Islet of Langerhans (tissue), 1 donor: ENCODE data around the gene SYNGR4.
"Not testable (repeated sequence)": the region's sequence is repeated elsewhere in the genome, so short reads cannot be mapped to it uniquely, and the experiment has no call there.

ENCODE experiments used
- FAIRE-seq: peaks from one replicate; lab custom pipeline; 2011; peaks lifted over from hg19 to GRCh38; lab: Jason Lieb, UNC

SYNGR4 gene

DNA sequence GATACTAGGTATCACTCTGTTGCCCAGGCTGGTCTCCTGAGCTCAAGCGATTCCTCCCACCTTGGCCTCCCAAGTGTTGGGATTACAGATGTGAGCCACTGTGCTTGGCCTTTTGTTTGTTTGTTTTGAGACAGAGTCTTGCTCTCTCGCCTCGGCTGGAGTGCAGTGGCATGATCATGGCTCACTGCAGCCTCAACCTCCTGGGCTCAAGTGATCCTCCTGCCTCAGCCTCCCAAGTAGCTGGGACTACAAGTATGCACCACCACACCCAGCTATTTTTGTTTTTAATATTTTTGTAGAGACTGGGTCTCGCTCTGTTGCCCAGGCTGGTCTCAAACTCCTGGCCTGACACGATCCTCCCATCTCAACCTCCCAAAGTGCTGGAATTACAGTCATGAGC, 7.6 kb downstream of the SYNGR4 start:
- FAIRE-seq = not testable (repeated sequence)

- peak; percentile 98 for FAIRE-seq
Measured at GRCh38 chr19:48372904-48373303, 8.7 kb downstream of the SYNGR4 start.

DNA sequence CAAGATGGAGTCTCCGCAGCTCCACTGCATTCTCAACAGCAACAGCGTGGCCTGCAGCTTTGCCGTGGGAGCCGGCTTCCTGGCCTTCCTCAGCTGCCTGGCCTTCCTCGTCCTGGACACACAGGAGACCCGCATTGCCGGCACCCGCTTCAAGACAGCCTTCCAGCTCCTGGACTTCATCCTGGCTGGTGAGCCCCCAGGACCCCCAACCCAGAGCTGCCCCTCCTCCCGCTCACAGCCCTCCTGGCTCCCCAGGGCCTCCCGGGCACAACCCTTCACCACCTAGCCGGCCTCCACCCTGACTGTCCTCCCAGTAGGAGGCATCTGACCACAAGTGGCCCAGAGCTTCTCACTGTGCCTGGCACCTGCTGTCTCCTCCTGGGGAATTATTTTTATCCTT, 9.4 kb downstream of the SYNGR4 start:
- FAIRE-seq = no peak

GRCh38 chr19:48378194-48378570, 14.0 kb downstream of the SYNGR4 start:
- FAIRE-seq = no peak

DNA sequence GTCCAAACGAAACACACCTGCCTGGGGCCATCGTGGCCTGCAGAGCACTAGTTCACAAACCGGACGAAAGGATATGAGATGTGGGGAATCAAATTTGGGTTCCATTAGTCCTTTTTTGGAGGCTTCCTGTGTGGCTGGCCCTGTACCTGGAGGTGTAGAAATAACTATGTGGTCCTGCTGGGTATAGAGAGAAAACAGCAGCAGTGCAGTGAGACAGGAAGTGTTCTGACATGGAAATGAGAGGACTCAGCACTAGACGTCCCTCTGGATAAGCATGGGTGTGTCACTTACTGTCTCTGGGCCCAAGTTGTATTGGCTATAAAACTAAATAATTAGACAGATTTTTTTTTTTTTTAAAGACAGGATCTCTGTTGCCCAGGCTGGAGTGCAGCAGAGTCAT, 14.9 kb downstream of the SYNGR4 start:
- no peak for FAIRE-seq

DNA sequence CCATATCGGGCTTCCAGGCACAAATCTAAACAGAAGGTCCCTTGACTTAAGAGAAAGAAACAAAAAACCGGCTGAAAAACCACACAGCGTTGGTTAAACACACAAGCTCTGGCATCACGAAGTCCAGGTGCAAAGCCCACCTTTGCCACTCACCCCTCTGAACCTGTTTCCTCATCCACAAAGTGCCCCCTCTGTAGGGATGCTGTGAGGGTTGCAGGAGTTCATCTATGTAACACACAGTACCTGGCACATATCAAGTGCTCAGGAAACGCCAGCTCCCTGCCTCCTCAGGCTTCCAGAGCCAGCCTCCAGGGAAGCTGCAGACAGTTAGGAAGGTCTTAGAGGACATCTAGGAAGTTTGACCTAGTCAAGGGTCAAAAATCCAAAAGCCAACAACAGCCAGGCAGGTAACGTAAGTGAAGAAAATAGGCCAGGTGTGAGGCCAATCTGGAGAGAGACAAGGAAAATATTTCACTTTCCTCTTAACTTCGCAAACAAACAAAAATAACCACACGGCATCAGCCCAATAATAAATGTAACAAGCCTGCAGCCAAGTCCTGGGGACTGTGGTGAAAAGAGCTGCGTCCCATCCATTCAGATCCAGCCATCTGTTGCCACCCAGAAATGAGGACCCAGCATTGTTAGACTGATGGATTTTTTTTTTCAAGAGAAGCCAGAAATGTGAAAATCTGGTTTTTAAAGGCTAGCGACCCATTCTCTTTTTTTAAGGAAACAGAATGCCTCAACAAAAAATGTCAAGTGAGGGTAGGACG, 17.2 kb downstream of the SYNGR4 start:
- no peak for FAIRE-seq

DNA sequence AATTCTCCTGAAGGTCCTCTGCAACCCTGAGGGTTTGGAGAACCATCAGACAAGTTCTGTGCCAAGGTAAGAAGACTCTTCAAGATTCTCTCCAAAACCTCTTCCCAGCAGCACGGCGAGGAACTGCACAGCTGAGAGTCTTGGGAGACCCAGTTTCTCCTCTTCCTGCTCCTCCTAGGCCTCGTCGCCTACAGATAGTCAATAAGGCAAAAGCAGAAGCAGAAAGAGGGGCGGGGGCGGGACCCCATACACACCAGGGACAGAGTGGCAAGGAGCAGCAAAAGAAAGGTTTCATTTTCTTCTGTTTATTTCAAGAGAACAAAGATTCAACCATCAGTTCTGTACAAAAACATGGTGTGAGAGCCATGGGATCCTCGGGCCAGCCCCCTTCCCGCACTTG, 18.1 kb downstream of the SYNGR4 start:
- FAIRE-seq = no peak

GRCh38 chr19:48385461-48386087, 21.4 kb downstream of the SYNGR4 start:
- no peak for FAIRE-seq

DNA sequence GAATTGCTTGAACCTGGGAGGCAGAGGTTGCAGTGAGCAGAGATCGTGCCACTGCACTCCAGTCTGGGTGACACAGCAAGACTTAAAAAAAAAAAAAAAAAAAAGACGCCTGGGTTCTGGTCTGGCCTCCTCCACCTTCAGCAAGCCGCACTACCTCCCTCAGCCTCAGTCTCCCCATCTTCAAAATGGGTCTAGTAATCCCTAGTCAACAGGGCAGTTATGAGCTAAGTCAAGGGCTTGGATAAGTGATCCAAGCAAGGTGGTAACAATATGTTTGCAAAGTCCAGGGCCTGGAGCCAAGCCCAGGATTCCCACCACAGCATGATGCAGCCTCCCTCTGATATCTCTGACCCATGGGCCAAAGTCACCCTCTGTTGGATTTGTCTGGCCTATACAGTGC, 22.8 kb downstream of the SYNGR4 start:
- FAIRE-seq = no peak

GRCh38 chr19:48390188-48391099, 26.3 kb downstream of the SYNGR4 start:
- FAIRE-seq = no peak

DNA sequence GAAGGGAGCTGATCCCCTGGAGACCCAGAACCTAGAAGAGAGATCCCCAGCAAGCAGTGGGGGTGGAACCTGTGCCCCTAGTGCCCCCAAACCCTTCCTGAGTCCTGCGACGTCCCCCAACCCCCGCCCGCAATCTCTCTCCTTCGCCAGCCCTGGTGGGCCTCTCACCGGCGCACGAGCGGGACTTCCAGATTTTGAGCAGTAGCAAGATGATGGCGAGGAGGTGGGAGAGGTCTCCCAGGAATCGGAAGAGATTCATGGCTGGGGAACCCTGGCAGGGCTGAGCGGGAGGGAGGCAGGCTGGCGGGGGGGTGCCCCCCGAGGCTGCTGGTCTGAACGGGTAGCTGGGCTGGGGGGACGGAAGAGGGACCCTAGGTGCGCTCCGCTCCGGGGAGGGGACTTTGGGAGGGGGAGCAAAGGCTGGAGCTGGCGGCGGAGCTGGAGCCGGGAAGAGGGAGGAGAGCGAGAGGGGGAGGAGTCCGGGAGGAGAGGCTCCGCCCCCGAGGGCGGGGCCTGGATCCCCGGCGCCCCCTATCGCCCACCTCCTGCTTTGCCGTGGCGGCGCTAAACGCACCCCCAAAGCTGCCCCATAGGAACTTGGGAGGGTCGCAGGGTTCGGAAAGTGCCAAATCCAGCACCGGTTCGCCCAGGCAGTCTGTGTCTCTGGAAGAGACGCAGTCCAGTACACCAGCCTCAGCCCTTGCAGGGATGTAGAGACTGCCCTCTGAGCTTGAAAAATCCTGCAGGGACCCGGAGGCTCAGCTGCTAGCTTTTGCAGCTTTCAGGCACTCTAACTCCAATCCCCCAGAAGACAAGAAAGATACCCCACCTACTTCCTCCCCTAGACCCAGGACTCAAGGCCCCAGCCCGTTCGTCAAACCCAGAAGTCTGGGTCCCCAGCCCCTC, 27.2 kb downstream of the SYNGR4 start, which contains the start of gene KDELR1:
TSS of gene KDELR1 (minus strand) at position 452 of the 906 bp plus-strand sequence. CDS start at position 259, 193 bp downstream.
- no peak for FAIRE-seq

DNA sequence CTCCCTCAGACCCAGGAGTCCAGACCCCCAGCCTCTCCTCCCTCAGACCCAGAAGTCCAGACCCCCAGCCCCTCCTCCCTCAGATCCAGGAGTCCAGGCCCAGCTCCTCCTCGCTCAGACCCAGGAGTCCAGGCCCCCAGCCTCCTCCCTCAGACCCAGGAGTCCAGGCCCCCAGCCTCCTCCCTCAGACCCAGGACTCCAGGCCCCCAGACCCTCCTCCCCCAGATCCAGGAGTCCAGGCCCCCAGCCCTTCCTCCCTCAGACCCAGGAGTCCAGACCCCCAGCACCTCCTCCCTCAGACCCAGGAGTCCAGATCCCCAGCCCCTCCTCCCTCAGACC, 27.8 kb downstream of the SYNGR4 start:
- not testable (repeated sequence) for FAIRE-seq

GRCh38 chr19:48392860-48393558, 28.8 kb downstream of the SYNGR4 start:
- FAIRE-seq = no peak

DNA sequence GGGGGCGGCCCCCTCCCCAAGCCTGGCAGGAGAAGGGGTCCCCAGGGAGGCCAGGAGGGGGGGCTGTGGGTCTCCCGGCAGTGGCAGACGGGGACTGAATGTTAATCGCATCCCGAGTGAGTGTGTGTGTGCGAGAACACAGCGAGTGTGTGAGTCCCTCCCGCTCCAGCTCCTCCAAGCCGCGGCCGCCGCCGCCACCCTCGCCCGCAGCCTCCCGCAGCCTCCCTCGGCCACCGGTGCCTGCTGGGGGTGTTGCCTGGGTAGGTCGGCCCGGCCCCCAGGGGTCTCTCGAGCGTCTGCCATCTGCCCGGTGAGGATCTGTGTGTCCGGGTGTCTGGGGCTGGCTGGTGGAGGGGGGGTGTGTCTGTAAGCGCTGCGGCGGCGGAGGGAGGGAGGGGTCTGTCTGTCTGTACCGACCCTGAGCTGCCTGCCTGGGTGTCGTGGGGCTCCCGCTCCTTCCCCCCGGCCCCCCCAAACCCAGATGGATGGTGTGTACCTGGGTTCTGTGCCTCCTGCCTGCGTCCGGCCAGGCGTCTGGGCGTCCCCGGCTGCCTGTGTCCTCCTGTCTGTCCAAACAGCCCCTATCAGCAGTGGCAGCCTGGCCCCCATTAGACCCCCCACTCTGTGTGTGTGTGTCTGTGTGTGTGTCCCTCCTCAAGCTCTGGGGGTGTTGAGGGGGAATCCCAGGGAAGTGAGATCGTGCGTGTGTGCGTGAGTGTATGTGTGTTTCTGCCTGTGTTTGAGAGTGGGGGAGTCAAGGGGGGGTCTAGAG, 29.6 kb downstream of the SYNGR4 start, which contains the start of gene GRIN2D:
TSS of gene GRIN2D (plus strand) at position 110 of the 772 bp plus-strand sequence. CDS start 4,725 bp downstream, outside the sequence.
- no peak for FAIRE-seq

DNA sequence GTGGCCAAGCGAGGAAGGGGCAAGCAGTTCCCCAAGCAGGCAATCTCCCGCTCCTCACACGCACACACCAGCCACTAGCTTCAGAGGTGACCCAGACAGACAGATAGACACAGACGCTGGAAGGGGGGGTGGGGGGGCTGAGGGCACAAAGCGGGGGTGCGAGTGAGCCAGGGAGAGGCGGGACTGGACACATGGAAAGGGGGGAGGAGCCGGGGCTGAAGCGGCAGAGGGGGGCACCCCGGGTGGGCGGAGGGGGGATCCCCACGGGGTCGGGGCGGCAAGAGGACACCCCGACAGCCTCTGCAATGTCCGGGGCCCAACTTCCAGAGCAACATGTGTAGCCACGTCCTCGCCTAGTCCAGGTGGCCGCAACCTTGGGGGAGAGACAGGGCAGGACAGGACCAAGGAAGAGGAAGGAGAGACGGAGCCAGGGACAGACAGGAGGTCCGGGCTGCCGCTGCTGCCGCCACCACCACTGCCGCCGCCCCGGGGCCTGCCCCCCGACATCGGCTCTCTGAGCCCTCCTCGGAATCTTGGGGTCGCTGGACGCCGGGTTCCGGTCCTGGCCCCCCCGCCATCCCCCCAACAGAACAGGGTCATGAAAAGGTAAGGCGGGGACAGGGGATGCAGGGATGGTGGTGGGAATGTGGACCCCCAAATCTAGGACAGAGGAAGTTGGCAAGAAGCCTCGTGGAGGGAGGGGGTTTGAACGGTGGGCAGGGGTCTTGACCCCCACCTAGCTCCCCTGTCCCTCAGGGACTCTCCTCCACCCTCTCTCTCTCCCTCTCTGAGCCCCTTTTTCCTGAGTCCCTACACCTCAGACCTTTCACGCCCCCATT, 30.4 kb downstream of the SYNGR4 start:
- FAIRE-seq = no peak

DNA sequence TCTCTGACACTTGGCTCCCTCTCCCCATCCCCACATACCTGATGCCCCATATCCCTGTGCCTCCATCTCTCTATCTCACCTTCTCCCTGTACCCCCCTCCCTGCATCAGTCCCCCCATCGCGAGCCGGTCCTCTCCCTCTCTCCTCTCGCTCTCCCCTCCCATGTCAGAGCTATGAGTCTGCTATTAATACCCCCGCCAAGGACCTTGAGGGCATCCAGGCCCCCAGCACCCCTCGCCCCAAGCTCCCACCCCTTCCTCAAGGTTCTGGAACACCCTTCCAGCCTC, 30.9 kb downstream of the SYNGR4 start:
- no peak for FAIRE-seq

- no peak for FAIRE-seq
Measured at GRCh38 chr19:48395499-48395898, 31.3 kb downstream of the SYNGR4 start.

DNA sequence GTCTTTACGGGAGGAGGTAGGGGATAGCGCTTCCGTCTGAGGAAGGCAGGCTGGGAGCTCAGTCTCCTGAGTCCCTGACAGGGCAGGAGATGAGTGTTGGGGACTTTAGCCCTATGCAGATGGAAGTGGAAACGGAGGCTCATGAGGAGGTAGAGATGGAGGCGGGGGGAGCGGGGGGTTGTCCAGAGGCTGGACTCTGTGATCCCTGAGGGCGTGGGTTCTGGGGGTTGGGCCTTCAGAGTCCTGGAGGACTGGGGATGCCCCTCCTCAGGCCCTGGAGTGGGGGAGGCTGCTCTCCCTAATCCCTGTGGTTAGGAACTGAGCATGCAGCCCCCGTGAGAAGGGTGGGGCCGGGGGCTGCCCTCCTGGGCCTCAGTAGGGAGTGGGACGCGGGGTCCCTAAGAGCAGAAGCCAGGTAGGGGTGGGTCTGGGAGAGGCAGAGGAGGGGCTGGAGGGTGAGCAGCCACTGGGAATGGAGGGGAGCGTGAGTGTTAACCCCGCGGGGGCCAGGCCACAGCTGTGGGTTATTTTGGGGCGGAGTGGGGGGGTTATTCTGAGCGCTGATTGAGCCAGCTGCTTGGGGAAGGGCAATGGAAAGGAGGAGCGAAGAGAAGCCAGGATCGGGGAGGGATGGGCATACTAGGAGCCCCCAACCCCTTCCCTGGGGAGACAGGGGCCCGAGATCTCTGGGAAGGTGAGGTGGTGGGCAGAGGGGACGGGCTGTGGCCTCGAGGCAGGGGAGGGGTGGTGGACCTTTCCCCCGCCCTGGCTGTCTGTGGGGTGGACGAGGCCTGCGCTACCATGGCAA, 32.1 kb downstream of the SYNGR4 start:
- FAIRE-seq = no peak

- FAIRE-seq = no peak
Measured at GRCh38 chr19:48396824-48397176, 32.6 kb downstream of the SYNGR4 start.
